GM04503 (cell line): Measurements from ENCODE around the gene ETAA1.

ENCODE experiments used
- DNase-seq: peaks from one replicate; pipeline ENCODE4 v3.0.0-alpha.2; 2012; ENCODE audit warnings: low read depth

The ETAA1 gene

GRCh38 chr2:67397143-67397986, at the start of gene ETAA1:
Gene ETAA1, plus strand, starts transcription at chr2:67397333. Its CDS starts 116 bp downstream, at chr2:67397449.
- peak; percentile 37 for DNase-seq

GRCh38 chr2:67366832-67367412, 30.2 kb upstream of the ETAA1 start:
- DNase-seq, result no peak

GRCh38 chr2:67374481-67374880, 22.7 kb upstream of the ETAA1 start:
- DNase-seq, result no peak

GRCh38 chr2:67374949-67375348, 22.2 kb upstream of the ETAA1 start:
- DNase-seq, result no peak

GRCh38 chr2:67378555-67378954, 18.6 kb upstream of the ETAA1 start:
- DNase-seq, result no peak

GRCh38 chr2:67379048-67379447, 18.1 kb upstream of the ETAA1 start:
- DNase-seq, result no peak

- no peak for DNase-seq
These were observed 12.9 kb upstream of the ETAA1 start for GRCh38 chr2:67384123-67384822.

GRCh38 chr2:67388680-67389079, 8.5 kb upstream of the ETAA1 start:
- no peak for DNase-seq

- DNase-seq, result peak; percentile 33
These were observed 7.8 kb upstream of the ETAA1 start for GRCh38 chr2:67389286-67389685.

- no peak for DNase-seq
These were observed 7.3 kb upstream of the ETAA1 start for GRCh38 chr2:67389788-67390187.

- DNase-seq, result no peak
These were observed 3.9 kb upstream of the ETAA1 start for GRCh38 chr2:67393237-67393636.

- peak; percentile 48 for DNase-seq
These were observed 2.4 kb upstream of the ETAA1 start for GRCh38 chr2:67394734-67395133.

- no peak for DNase-seq
These were observed 2.0 kb downstream of the ETAA1 start for GRCh38 chr2:67399144-67399543.

- no peak for DNase-seq
These were observed 2.8 kb downstream of the ETAA1 start for GRCh38 chr2:67399831-67400489.

GRCh38 chr2:67400560-67401485, 3.7 kb downstream of the ETAA1 start:
- no peak for DNase-seq

GRCh38 chr2:67408346-67408745, 11.2 kb downstream of the ETAA1 start:
- no peak for DNase-seq

GRCh38 chr2:67412424-67412823, 15.3 kb downstream of the ETAA1 start:
- no peak for DNase-seq

GRCh38 chr2:67414867-67415266, 17.7 kb downstream of the ETAA1 start:
- no peak for DNase-seq

- no peak for DNase-seq
These were observed 19.0 kb downstream of the ETAA1 start for GRCh38 chr2:67416136-67416535.

- DNase-seq, result no peak
These were observed 26.4 kb downstream of the ETAA1 start for GRCh38 chr2:67423489-67423888.

- DNase-seq, result no peak
These were observed 39.1 kb downstream of the ETAA1 start for GRCh38 chr2:67436221-67436620.
